Tibial artery (tissue), 4 donors: ENCODE measurements around the gene CHD3.

Source experiments
- DNase-seq, 2 donors: peaks; one replicate each; pipeline ENCODE4 v3.0.0-alpha.2; 2019
- H3K27ac ChIP-seq, 2 donors: fragments of 200-600 bp; sonication (generic) in 1 of 2; 1 replicate in 1 of 2; 2 replicates in 1 of 2; pipeline ENCODE4 v1.5.1; 2018 to 2019; ENCODE audit warnings: mild to moderate bottlenecking in 1 of 2
- H3K27me3 ChIP-seq, 2 donors: fragments of 200-600 bp; sonication (generic) in 1 of 2; one replicate each; pipeline versions ENCODE4 v1.5.1 to v1.6.0; 2016 to 2019
- H3K36me3 ChIP-seq, 3 donors: fragments of 200-600 bp; sonication (generic) in 2 of 3; one replicate each; pipeline ENCODE4 v1.5.1; 2016 to 2019; ENCODE audit warnings: mild to moderate bottlenecking in 2 of 3
- H3K4me1 ChIP-seq, 4 donors: fragments of 200-600 bp; sonication (generic) in 2 of 4; 1 replicate in 3 of 4; 2 replicates in 1 of 4; pipeline ENCODE4 v1.5.1; 2016 to 2019
- H3K4me3 ChIP-seq, 2 donors: fragments of 200-600 bp; sonication (generic) in 1 of 2; 1 replicate in 1 of 2; 2 replicates in 1 of 2; pipeline ENCODE4 v1.5.1; 2018 to 2019; ENCODE audit warnings: mild to moderate bottlenecking in 2 of 2
- H3K9me3 ChIP-seq, 3 donors: fragments of 200-600 bp; sonication (generic) in 1 of 3; one replicate each; pipeline ENCODE4 v1.5.1; 2016 to 2019
- CTCF ChIP-seq, 2 experiments: fragments of 200-600 bp in 1 of 2; fragments of 450-650 bp in 1 of 2; IDR thresholded peaks; one replicate each; pipeline ENCODE4 v1.5.1; 2017 to 2019; ENCODE audit warnings: antibody characterized with exemption in 2 of 2, mild to moderate bottlenecking in 1 of 2, moderate library complexity in 1 of 2
- intact Hi-C: fragments of 100-400 bp; cut with DNase I; formaldehyde crosslinking; loops from one replicate; pipeline ENCODE4 v1.15.0; 2023; ENCODE audit warnings: low total_unique reads

The CHD3 gene

GRCh38 chr17:7844292-7845154 lies 44.1 kb upstream of the CHD3 start:
- Histone ChIP-seq H3K4me1 (peaks cover 4 to 51% (median 28%) of the 10 kb centered on the region in 4 donors), H3K27ac (peak overlapping the region; percentile 89 to 95), H3K4me3 (peak overlapping the region; percentile 64 to 84), H3K9me3 (no peaks in the 10 kb centered on the region), H3K36me3 (peaks cover 30 to 41% (median 40%) of the 10 kb centered on the region in 3 donors), H3K27me3 (no peaks in the 10 kb centered on the region)
- TF ChIP-seq CTCF (IDR thresholded peaks at IDR 0.05): no peak
- intact Hi-C loops: loop anchor here (10.0 kb wide), 1 partner anchor 310 kb away; the partner anchor contains the start of gene PER1
- peak; percentile 93 to 97 for DNase-seq

GRCh38 chr17:7845359-7846062 lies 43.1 kb upstream of the CHD3 start:
- no peak for TF ChIP-seq CTCF (IDR thresholded peaks at IDR 0.05)
- Histone ChIP-seq H3K4me3 (peak overlapping the region; percentile 64 to 84), H3K9me3 (no peaks in the 10 kb centered on the region), H3K4me1 (peaks cover 4 to 48% (median 28%) of the 10 kb centered on the region in 4 donors), H3K36me3 (peaks cover 40 to 51% (median 50%) of the 10 kb centered on the region in 3 donors), H3K27me3 (no peaks in the 10 kb centered on the region), H3K27ac (peak overlapping the region; percentile 89 to 95)
- DNase-seq: peak in 1 of 2 donors; percentile 71
- intact Hi-C loops: loop anchor here (10.0 kb wide), 1 partner anchor 309 kb away; the partner anchor contains the start of gene PER1

GRCh38 chr17:7846063-7846735 lies 42.4 kb upstream of the CHD3 start:
- TF ChIP-seq CTCF (IDR thresholded peaks at IDR 0.05): no peak
- Histone ChIP-seq H3K4me1 (peaks cover 3 to 41% (median 24%) of the 10 kb centered on the region in 4 donors), H3K36me3 (peaks cover 42 to 57% (median 54%) of the 10 kb centered on the region in 3 donors), H3K4me3 (no peak overlapping the region), H3K27me3 (no peaks in the 10 kb centered on the region), H3K27ac (peak overlapping the region in 1 of 2 donors; percentile 89), H3K9me3 (no peaks in the 10 kb centered on the region)
- intact Hi-C loops: loop anchor here (10.0 kb wide), 1 partner anchor 309 kb away; the partner anchor contains the start of gene PER1
- DNase-seq: peak in 1 of 2 donors; percentile 62

- Histone ChIP-seq H3K4me3 (no peak overlapping the region), H3K9me3 (no peaks in the 10 kb centered on the region), H3K27me3 (no peaks in the 10 kb centered on the region), H3K4me1 (peaks cover 0 to 42% (median 26%) of the 10 kb centered on the region in 4 donors), H3K36me3 (peaks cover 42 to 58% (median 56%) of the 10 kb centered on the region in 3 donors), H3K27ac (no peak overlapping the region)
- intact Hi-C loops: loop anchor here (10.0 kb wide), 1 partner anchor 308 kb away; the partner anchor contains the start of gene PER1
- peak in 1 of 2 donors; percentile 67 for DNase-seq
- no peak for TF ChIP-seq CTCF (IDR thresholded peaks at IDR 0.05)
Observed at GRCh38 chr17:7846765-7847661, 41.6 kb upstream of the CHD3 start.
